Activated B cell treated with CpG ODN at 0.5 μM for 24 hours (primary cell): ENCODE results near the gene ASTN2. TPM values are rescaled to one million over a fixed set of nuclear protein-coding genes. Genes with fewer than 3 reads are reported as not detected.

Experiments used
- ATAC-seq: fragments of 200-7000 bp; cut with Tn5 transposase; one replicate; pipeline ENCODE4 v1.10.0; 2021; ENCODE audit warnings: low read depth, mild to moderate bottlenecking, moderate library complexity
- CTCF ChIA-PET: fragments of 350-600 bp; sonication (Branson Sonifier 250); formaldehyde crosslinking; loops from one replicate; lab custom pipeline; 2021; ENCODE audit warnings: antibody characterized with exemption; lab: Charles Lee
- POLR2A ChIA-PET: fragments of 350-600 bp; sonication (Branson Sonifier 250); formaldehyde crosslinking; loops from one replicate; lab custom pipeline; 2021; ENCODE audit warnings: antibody characterized with exemption; lab: Charles Lee
- DNase-seq: peaks from one replicate; pipeline ENCODE4 v3.0.0; 2022
- H3K27ac Mint-ChIP-seq: one replicate; pipeline ENCODE4 v1.8.0; 2020; ENCODE audit warnings: mixed read lengths
- H3K27me3 Mint-ChIP-seq: one replicate; pipeline ENCODE4 v1.8.0; 2021; ENCODE audit warnings: mixed read lengths
- H3K36me3 Mint-ChIP-seq: one replicate; pipeline ENCODE4 v1.8.0; 2021; ENCODE audit warnings: low read depth, mixed read lengths
- H3K4me1 Mint-ChIP-seq: one replicate; pipeline ENCODE4 v1.8.0; 2021; ENCODE audit warnings: mixed read lengths
- H3K4me3 Mint-ChIP-seq: one replicate; pipeline ENCODE4 v1.8.0; 2020; ENCODE audit warnings: mild to moderate bottlenecking, mixed read lengths
- H3K9me3 Mint-ChIP-seq: one replicate; pipeline ENCODE4 v1.8.0; 2020; ENCODE audit warnings: mixed read lengths
- intact Hi-C: fragments of 100-400 bp; cut with micrococcal nuclease; formaldehyde crosslinking; loops from one replicate; pipeline ENCODE4 v1.15.1; 2024
- total RNA-seq: library from RNA; stranded (reverse); gene quantifications from 2 replicates; pipeline ENCODE4 v1.2.3, GENCODE V29; 2022
- TF ChIP-seq, protein P1 (sequence below): fragments of 200-600 bp; IDR thresholded peaks from one replicate; pipeline ENCODE4 v1.8.0; 2022; ENCODE audit warnings: antibody characterized with exemption, mild to moderate bottlenecking

Gene ASTN2
- total RNA-seq, 1 donor from 2014 or later = 2.3 TPM

DNA sequence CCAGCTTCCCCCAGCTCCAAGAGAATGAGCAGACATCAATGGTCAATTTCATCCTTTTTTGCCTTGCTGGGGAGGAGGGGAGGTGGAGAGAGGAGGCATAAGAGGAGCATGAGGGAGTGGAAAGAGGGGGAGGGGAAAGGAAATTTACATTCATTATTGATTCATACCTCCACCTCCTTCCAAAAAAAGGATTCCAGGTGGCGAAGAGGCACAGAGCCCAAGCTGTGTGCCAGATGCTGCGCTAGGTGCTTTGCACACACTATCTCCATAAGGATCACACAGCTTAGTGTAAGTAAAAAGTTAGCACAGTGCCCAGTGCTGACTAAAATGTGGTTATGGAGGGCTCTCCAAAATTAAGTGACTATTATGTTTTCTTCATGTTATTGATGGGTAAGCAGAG is 11.0 kb downstream of the ASTN2 start:
- Mint-ChIP-seq H3K9me3 (no peaks in the 10 kb centered on the region), H3K27ac (no peak overlapping the region), H3K4me1 (no peaks in the 10 kb centered on the region), H3K4me3 (no peak overlapping the region), H3K36me3 (no peaks in the 10 kb centered on the region), H3K27me3 (peaks cover 22% of the 10 kb centered on the region)
- POLR2A ChIA-PET = no interaction called here
- DNase-seq = no peak
- TF ChIP-seq, protein P1, sequence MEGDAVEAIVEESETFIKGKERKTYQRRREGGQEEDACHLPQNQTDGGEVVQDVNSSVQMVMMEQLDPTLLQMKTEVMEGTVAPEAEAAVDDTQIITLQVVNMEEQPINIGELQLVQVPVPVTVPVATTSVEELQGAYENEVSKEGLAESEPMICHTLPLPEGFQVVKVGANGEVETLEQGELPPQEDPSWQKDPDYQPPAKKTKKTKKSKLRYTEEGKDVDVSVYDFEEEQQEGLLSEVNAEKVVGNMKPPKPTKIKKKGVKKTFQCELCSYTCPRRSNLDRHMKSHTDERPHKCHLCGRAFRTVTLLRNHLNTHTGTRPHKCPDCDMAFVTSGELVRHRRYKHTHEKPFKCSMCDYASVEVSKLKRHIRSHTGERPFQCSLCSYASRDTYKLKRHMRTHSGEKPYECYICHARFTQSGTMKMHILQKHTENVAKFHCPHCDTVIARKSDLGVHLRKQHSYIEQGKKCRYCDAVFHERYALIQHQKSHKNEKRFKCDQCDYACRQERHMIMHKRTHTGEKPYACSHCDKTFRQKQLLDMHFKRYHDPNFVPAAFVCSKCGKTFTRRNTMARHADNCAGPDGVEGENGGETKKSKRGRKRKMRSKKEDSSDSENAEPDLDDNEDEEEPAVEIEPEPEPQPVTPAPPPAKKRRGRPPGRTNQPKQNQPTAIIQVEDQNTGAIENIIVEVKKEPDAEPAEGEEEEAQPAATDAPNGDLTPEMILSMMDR = no peak
- intact Hi-C loops = no loop called here
- no peak for ATAC-seq
- CTCF ChIA-PET = no interaction called here

DNA sequence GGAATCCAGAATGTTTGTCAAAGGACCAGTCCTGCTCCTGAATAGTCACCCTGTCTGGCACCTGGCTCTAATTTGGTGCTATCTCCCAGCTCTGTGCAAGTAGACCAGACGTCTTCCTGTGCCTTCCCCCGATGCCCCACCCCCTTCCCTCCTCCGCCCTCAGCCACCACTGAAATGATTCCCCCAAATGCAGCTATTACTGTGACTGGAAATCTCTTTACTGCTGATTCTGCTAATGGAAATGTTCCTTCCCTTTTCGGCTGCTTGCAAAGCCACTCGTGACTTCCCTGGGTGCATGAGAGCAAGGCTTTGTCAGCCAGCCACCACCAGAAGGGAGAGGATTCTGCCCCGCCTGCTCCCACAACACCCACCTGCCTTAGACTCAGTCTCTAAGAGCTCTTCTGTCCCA is 11.4 kb downstream of the ASTN2 start:
- no peak overlapping the region for H3K27ac Mint-ChIP-seq

DNA sequence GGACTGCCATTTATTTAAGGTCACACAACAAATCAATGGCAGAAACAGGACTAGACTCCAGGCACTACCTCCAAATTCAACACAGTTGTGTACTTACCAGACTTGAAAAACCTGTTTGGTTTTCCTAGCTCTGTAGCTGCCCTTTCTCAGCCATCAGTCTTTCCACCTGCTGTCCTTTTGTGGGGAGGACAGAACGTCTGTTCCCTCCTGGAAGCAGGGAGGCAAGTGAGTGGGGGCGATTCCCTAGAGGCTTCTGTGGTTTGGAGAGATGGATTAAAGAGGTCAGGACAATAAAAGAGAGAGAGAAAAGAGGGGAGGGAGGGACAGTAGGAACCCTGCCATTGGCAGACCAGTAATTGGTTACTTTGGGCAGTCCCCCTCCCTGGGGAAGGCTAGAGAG is 14.7 kb downstream of the ASTN2 start:
- H3K9me3 Mint-ChIP-seq = no peaks in the 10 kb centered on the region
- POLR2A ChIA-PET = no interaction called here
- no peak overlapping the region for H3K4me3 Mint-ChIP-seq
- CTCF ChIA-PET = no interaction called here
- intact Hi-C loops = no loop called here
- H3K27me3 Mint-ChIP-seq = peaks cover 9% of the 10 kb centered on the region
- H3K36me3 Mint-ChIP-seq = no peaks in the 10 kb centered on the region
- no peaks in the 10 kb centered on the region for H3K4me1 Mint-ChIP-seq
- DNase-seq = no peak
- no peak overlapping the region for H3K27ac Mint-ChIP-seq
- ATAC-seq = no peak
- TF ChIP-seq, protein P1 = no peak

More for the DNA sequence above, 11.4 kb downstream of the ASTN2 start:
- intact Hi-C loops = no loop called here
- TF ChIP-seq, protein P1 = no peak
- no peak for DNase-seq
- no peak overlapping the region for H3K4me3 Mint-ChIP-seq
- ChIA-PET CTCF (no interaction called here), POLR2A (no interaction called here)
- no peaks in the 10 kb centered on the region for H3K9me3 Mint-ChIP-seq
- H3K36me3 Mint-ChIP-seq = no peaks in the 10 kb centered on the region
- peaks cover 19% of the 10 kb centered on the region for H3K27me3 Mint-ChIP-seq
- no peaks in the 10 kb centered on the region for H3K4me1 Mint-ChIP-seq
- ATAC-seq = no peak

DNA sequence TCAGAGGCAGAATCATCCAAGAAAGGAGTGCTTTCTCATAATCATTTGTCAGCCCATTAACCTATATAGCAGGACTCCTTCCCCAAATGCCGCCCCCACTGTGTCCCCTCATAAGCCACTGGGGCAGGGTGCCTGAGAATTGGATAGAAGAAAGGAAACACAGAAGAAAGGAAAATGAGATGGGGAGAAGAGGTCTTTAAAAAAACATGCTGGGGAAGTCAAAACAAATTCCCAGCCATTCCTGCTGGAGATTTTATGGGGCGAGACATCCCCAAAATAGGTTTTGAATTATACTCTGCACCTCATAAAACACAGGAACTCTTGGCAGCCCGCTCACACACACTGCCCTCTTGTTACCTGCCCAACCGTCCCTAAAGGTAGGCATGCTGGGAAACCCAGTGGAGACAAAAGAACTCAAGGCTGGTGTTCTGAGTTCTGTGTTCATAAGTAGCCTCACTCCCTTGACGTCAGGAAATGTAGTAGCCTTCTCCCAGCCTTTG is 19.7 kb downstream of the ASTN2 start:
- Mint-ChIP-seq H3K36me3 (no peaks in the 10 kb centered on the region), H3K9me3 (no peaks in the 10 kb centered on the region), H3K4me1 (no peaks in the 10 kb centered on the region), H3K27ac (no peak overlapping the region), H3K4me3 (no peak overlapping the region), H3K27me3 (no peaks in the 10 kb centered on the region)
- intact Hi-C loops = no loop called here
- ChIA-PET POLR2A (no interaction called here), CTCF (no interaction called here)
- ATAC-seq = no peak
- TF ChIP-seq, protein P1 = no peak
- no peak for DNase-seq

DNA sequence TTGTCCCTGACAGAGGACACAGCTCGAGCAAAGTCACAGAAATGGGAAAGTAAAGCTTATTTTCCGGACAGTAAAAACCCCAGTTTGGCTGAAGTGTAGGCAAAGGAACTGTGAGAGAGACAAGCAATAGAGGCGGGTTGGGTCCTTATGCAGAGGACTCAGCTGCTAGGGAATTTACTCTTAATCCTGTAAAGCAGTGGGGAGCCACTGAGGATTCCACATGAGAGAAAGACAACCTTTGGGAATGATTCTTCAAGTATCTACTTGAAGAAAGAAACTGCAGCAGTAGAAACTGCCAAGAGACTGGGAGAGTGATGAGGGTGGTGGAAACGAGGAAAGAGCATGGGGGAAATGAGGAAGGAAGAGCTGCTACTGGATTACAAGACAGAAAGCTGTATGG is 20.2 kb downstream of the ASTN2 start:
- no peaks in the 10 kb centered on the region for H3K36me3 Mint-ChIP-seq

More for the DNA sequence above, 20.2 kb downstream of the ASTN2 start:
- POLR2A ChIA-PET = no interaction called here
- Mint-ChIP-seq H3K4me1 (no peaks in the 10 kb centered on the region), H3K4me3 (no peak overlapping the region), H3K9me3 (no peaks in the 10 kb centered on the region), H3K27ac (no peak overlapping the region), H3K27me3 (no peaks in the 10 kb centered on the region)
- intact Hi-C loops = no loop called here
- TF ChIP-seq, protein P1 = no peak
- DNase-seq (no peak), ATAC-seq (no peak)
- CTCF ChIA-PET = no interaction called here
